ACC112 (cell line): ENCODE results near the gene COMMD8.

Source experiments
- H2AFZ ChIP-seq: fragments of 200-600 bp; sonication (generic); one replicate; pipeline ENCODE4 v1.6.0; 2017; ENCODE audit warnings: antibody characterized with exemption, low read length; ENCODE audit not compliant: unreplicated experiment
- H3K27ac ChIP-seq: fragments of 200-600 bp; sonication (generic); 2 replicates; pipeline ENCODE4 v1.5.1; 2014; ENCODE audit warnings: low read depth, mild to moderate bottlenecking, antibody characterized with exemption, low read length, moderate library complexity
- H3K27me3 ChIP-seq: fragments of 200-600 bp; sonication (generic); 2 replicates; pipeline ENCODE4 v1.6.1; 2014; ENCODE audit warnings: mild to moderate bottlenecking, antibody characterized with exemption, low read length, moderate library complexity, mixed read lengths; ENCODE audit not compliant: insufficient read depth
- H3K36me3 ChIP-seq: fragments of 200-600 bp; sonication (generic); 2 replicates; pipeline ENCODE4 v1.6.1; 2016; ENCODE audit warnings: mild to moderate bottlenecking, antibody characterized with exemption, low read length, moderate library complexity, mixed read lengths; ENCODE audit not compliant: insufficient read depth
- H3K4me1 ChIP-seq: fragments of 200-600 bp; sonication (generic); one replicate; pipeline ENCODE4 v1.6.1; 2016; ENCODE audit warnings: low read length, mixed read lengths; ENCODE audit not compliant: insufficient read depth, unreplicated experiment, control insufficient read depth
- H3K4me3 ChIP-seq: fragments of 200-600 bp; sonication (generic); 2 replicates; pipeline ENCODE4 v1.5.1; 2014; ENCODE audit warnings: mild to moderate bottlenecking, low read depth, low read length
- H3K79me2 ChIP-seq: fragments of 200-600 bp; sonication (generic); one replicate; pipeline ENCODE4 v1.6.0; 2016; ENCODE audit warnings: low read length; ENCODE audit not compliant: control insufficient read depth, unreplicated experiment, insufficient read depth

Gene COMMD8

DNA sequence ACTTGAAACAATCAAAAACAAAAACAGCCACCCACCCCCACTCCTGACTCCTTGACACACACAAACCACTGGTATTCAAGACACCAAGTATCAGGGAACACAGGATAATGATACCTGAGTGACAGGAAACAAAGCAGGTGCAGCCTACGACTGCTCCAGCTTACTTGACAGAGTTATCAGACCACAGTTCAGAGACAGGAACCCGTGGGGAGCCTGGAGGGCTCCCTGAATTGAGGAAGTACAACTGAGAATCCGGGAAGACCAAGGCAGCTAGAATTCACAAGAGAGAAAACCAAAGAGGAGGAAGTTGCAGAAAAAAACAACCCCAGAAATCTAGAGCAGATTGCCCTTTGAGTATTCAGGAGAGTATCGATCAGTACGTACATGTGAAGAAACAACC lies 20.5 kb downstream of the COMMD8 start:
- Histone ChIP-seq H3K79me2 (no peaks in the 10 kb centered on the region), H3K4me1 (no peaks in the 10 kb centered on the region), H3K4me3 (no peak overlapping the region), H3K27me3 (no peaks in the 10 kb centered on the region), H3K27ac (no peak overlapping the region), H2AFZ (no peak overlapping the region), H3K36me3 (no peaks in the 10 kb centered on the region)

DNA sequence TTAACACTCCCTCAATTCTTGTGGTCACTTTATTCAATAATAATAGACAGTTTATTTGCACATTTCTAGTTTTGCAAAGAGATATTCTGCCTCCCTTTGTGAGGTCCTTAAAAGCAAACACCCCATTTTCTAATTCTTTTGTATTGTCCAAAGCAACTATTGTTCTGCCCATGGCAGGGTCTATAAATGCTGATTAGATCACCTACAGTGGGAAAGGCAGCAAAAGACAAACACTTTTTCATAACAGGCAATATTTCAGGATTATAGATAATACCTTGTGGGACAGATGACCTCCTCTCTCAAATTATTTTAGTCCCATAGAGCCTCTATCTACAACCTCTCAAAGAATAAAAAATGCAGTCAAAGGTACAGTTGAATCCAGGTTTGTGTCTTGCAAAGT lies 28.6 kb downstream of the COMMD8 start:
- Histone ChIP-seq H3K79me2 (no peaks in the 10 kb centered on the region), H3K4me1 (no peaks in the 10 kb centered on the region), H3K27ac (no peak overlapping the region)

GRCh38 chr4:47432749-47433148 lies 30.8 kb downstream of the COMMD8 start:
- Histone ChIP-seq H3K4me3 (no peak overlapping the region), H2AFZ (no peak overlapping the region), H3K27me3 (no peaks in the 10 kb centered on the region), H3K36me3 (no peaks in the 10 kb centered on the region), H3K4me1 (no peaks in the 10 kb centered on the region), H3K79me2 (no peaks in the 10 kb centered on the region), H3K27ac (no peak overlapping the region)

More for the DNA sequence above, 28.6 kb downstream of the COMMD8 start:
- Histone ChIP-seq H3K4me3 (no peak overlapping the region), H3K36me3 (no peaks in the 10 kb centered on the region), H3K27me3 (no peaks in the 10 kb centered on the region), H2AFZ (no peak overlapping the region)

DNA sequence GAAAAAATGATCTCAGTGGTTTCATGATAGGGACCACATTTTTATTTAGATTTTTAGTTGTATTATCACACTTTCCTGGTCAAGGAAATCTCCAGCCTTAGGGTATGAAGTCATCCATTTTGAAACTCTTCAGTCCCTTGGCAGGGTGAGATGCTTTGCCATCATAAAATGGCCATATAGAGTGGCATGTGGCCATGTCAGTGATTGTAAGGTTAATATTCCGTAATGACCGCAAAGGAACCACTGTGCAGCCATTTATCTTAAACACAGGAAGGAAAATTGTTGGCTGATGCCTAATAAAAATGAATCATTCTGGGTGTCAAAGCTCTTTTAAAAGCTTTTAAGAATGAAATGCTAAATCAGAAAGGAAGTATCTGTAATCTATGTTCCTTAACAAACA lies 35.6 kb downstream of the COMMD8 start:
- Histone ChIP-seq H3K36me3 (no peaks in the 10 kb centered on the region), H3K27ac (no peak overlapping the region), H3K79me2 (no peaks in the 10 kb centered on the region), H3K4me1 (no peaks in the 10 kb centered on the region), H2AFZ (no peak overlapping the region), H3K27me3 (0 out of 2 replicates have a peak, but pooled peaks cover 9% of the 10 kb centered on the region), H3K4me3 (no peak overlapping the region)

GRCh38 chr4:47425628-47426027 lies 37.9 kb downstream of the COMMD8 start:
- Histone ChIP-seq H3K27me3 (peaks cover 21% of the 10 kb centered on the region), H3K4me1 (no peaks in the 10 kb centered on the region), H3K4me3 (no peak overlapping the region), H2AFZ (no peak overlapping the region), H3K36me3 (no peaks in the 10 kb centered on the region), H3K27ac (no peak overlapping the region), H3K79me2 (no peaks in the 10 kb centered on the region)

DNA sequence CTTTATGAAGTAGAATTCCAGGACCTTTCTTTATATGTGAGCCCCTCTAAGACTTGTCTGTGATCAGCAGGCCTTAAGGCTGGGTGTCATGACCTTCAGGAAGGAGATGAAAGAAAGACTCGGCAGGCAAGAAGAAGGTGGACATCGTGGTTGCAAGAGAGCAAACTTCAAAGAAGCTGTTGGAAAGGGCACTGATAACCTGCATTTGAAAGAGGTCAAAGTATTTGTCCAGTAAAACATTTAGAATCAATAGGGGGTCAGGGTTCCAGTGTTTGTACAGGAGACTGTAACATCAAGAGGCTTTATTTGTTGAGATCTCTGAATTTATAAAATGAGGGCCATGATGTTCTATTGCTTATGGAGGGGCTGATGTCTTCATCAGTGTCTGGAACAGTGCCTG lies 44.2 kb downstream of the COMMD8 start:
- Histone ChIP-seq H3K36me3 (no peaks in the 10 kb centered on the region), H3K27me3 (peaks cover 47% of the 10 kb centered on the region), H3K4me3 (no peak overlapping the region), H3K4me1 (no peaks in the 10 kb centered on the region), H3K79me2 (no peaks in the 10 kb centered on the region), H3K27ac (no peak overlapping the region), H2AFZ (no peak overlapping the region)

DNA sequence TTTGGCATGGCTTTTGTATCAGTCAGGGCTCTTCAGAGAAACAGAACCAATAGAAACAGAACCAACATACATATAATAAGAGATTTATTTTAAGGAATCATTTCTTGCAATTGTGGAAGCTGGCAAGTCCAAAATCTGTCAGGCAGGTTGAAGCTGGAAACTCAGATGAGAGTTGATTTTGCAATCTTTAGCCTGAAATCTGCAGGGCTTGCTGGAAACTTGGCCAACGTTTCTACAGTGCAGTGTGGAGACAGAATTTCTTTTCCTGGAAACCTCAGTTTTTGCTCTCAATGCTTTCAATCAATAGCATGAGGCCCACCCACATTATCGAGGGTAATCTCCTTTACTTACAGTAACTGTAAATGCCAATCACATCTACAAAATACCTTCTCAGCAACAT lies 45.4 kb downstream of the COMMD8 start:
- Histone ChIP-seq H3K27ac (no peak overlapping the region), H2AFZ (no peak overlapping the region), H3K79me2 (no peaks in the 10 kb centered on the region), H3K4me3 (no peak overlapping the region), H3K36me3 (no peaks in the 10 kb centered on the region), H3K27me3 (peaks cover 40% of the 10 kb centered on the region), H3K4me1 (no peaks in the 10 kb centered on the region)

DNA sequence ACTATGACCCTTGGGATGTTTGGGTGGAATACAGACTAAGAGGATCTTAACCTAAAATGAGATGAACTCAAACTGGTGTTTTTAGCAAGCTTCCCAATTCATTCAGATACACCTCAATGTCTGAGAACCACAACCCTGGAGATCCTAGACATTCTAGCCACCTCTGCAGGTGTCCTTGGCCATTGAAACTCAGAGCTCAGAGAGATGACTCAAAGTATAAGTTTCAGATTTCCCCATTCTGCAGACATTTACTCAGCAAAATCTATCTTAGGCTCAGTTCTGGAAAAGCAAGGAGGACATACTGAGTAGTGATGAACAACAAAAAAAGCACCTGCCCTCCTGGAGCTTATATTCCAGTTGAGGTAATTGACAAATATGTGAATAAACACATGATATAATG lies 47.8 kb downstream of the COMMD8 start:
- Histone ChIP-seq H3K4me3 (no peak overlapping the region), H2AFZ (no peak overlapping the region), H3K36me3 (no peaks in the 10 kb centered on the region), H3K27ac (no peak overlapping the region), H3K27me3 (peaks cover 38% of the 10 kb centered on the region), H3K79me2 (no peaks in the 10 kb centered on the region), H3K4me1 (no peaks in the 10 kb centered on the region)

GRCh38 chr4:47413521-47413920 lies 50.0 kb downstream of the COMMD8 start:
- Histone ChIP-seq H3K27ac (no peak overlapping the region), H3K4me1 (no peaks in the 10 kb centered on the region)

GRCh38 chr4:47410271-47410670 lies 53.2 kb downstream of the COMMD8 start:
- H3K4me3 ChIP-seq: no peak overlapping the region
- H2AFZ ChIP-seq: no peak overlapping the region
- H3K36me3 ChIP-seq: no peaks in the 10 kb centered on the region
- H3K27me3 ChIP-seq: peaks cover 27% of the 10 kb centered on the region
- no peaks in the 10 kb centered on the region for H3K4me1 ChIP-seq
- H3K79me2 ChIP-seq: no peaks in the 10 kb centered on the region
- no peak overlapping the region for H3K27ac ChIP-seq

More at GRCh38 chr4:47413521-47413920, 50.0 kb downstream of the COMMD8 start:
- H3K27me3 ChIP-seq: peaks cover 29% of the 10 kb centered on the region
- H3K36me3 ChIP-seq: no peaks in the 10 kb centered on the region
- no peak overlapping the region for H2AFZ ChIP-seq
- H3K79me2 ChIP-seq: no peaks in the 10 kb centered on the region
- H3K4me3 ChIP-seq: no peak overlapping the region

- Histone ChIP-seq H3K4me1 (no peaks in the 10 kb centered on the region), H3K27me3 (peaks cover 6% of the 10 kb centered on the region), H2AFZ (no peak overlapping the region), H3K27ac (no peak overlapping the region), H3K4me3 (no peak overlapping the region), H3K36me3 (no peaks in the 10 kb centered on the region), H3K79me2 (no peaks in the 10 kb centered on the region)
Observed at GRCh38 chr4:47406408-47406807, 57.1 kb downstream of the COMMD8 start.
